HEK293 (cell line): Measurements from ENCODE around the gene UQCC2.

Source experiments
- CTCF ChIA-PET: fragments of 350-600 bp; formaldehyde crosslinking; extraction: SDS; loops from one replicate; lab custom pipeline; 2021; ENCODE audit warnings: antibody characterized with exemption; lab: Yijun Ruan, JAX
- POLR2A ChIA-PET: fragments of 300-600 bp; formaldehyde crosslinking; extraction: SDS; loops from one replicate; lab custom pipeline; 2020; ENCODE audit warnings: antibody characterized with exemption, inconsistent platforms; lab: Yijun Ruan, JAX
- H3K27ac ChIP-seq: fragments of 200-500 bp; sonication (Bioruptor generic); 2 replicates; pipeline ENCODE4 v1.5.1; 2014; ENCODE audit warnings: low read depth, low read length, control low read depth, inconsistent platforms; ENCODE audit errors: extremely low read depth
- H3K36me3 ChIP-seq, 2 experiments: fragments of 200-500 bp in 1 of 2; sonication (Bioruptor generic) in 1 of 2; 1 replicate in 1 of 2; 2 replicates in 1 of 2; pipeline ENCODE4 v1.5.1; 2014 to 2017; ENCODE audit warnings: inconsistent platforms in 2 of 2, low read length in 2 of 2; ENCODE audit not compliant: control insufficient read depth in 2 of 2, insufficient read depth in 1 of 2
- H3K4me1 ChIP-seq: fragments of 200-500 bp; sonication (Bioruptor generic); 2 replicates; pipeline ENCODE4 v1.5.1; 2014; ENCODE audit warnings: mild to moderate bottlenecking, low read length, inconsistent platforms; ENCODE audit not compliant: control insufficient read depth, insufficient read depth
- H3K4me3 ChIP-seq: 2 replicates; pipeline ENCODE4 v1.5.1; 2011; ENCODE audit warnings: low read depth, mild to moderate bottlenecking, control low read depth, low read length, moderate library complexity
- H3K9me3 ChIP-seq: fragments of 200-500 bp; sonication (Bioruptor generic); 2 replicates; pipeline ENCODE4 v1.5.1; 2014; ENCODE audit warnings: low read depth, low read length, inconsistent platforms; ENCODE audit not compliant: control insufficient read depth, insufficient read depth
- EGR2 ChIP-seq: fragments of 450-650 bp; formaldehyde crosslinking; IDR thresholded peaks from 2 replicates; pipeline ENCODE4 v1.5.1; 2016; ENCODE audit warnings: low read depth, missing biosample characterization, missing genetic modification characterization
- HOXA7 ChIP-seq: sonication (generic); formaldehyde crosslinking; IDR thresholded peaks from 2 replicates; pipeline ENCODE4 v1.8.1; 2022; ENCODE audit warnings: missing genetic modification reagents, borderline replicate concordance
- KLF16 ChIP-seq: fragments of 450-650 bp; formaldehyde crosslinking; IDR thresholded peaks from 2 replicates; pipeline ENCODE4 v1.5.1; 2017; ENCODE audit warnings: missing biosample characterization, missing genetic modification characterization
- SALL2 ChIP-seq: fragments of 450-650 bp; formaldehyde crosslinking; IDR thresholded peaks from 2 replicates; pipeline ENCODE4 v1.5.0; 2017; ENCODE audit warnings: missing biosample characterization, mild to moderate bottlenecking, missing genetic modification characterization, borderline replicate concordance
- ZBTB1 ChIP-seq: fragments of 450-650 bp; formaldehyde crosslinking; IDR thresholded peaks from 2 replicates; pipeline ENCODE4 v1.5.1; 2016; ENCODE audit warnings: missing biosample characterization, missing genetic modification characterization
- ZBTB7A ChIP-seq: fragments of 450-650 bp; formaldehyde crosslinking; IDR thresholded peaks from 2 replicates; pipeline ENCODE4 v1.5.1; 2016; ENCODE audit warnings: low read depth, missing biosample characterization, missing genetic modification characterization
- ZNF221 ChIP-seq: fragments of 450-650 bp; formaldehyde crosslinking; IDR thresholded peaks from 2 replicates; pipeline ENCODE4 v1.5.1; 2017; ENCODE audit warnings: missing biosample characterization, missing genetic modification characterization, borderline replicate concordance
- ZNF248 ChIP-seq: fragments of 450-650 bp; formaldehyde crosslinking; IDR thresholded peaks from 2 replicates; pipeline ENCODE4 v1.5.1; 2017; ENCODE audit warnings: missing biosample characterization, missing genetic modification characterization
- ZNF311 ChIP-seq: fragments of 450-650 bp; formaldehyde crosslinking; IDR thresholded peaks from 2 replicates; pipeline ENCODE4 v1.5.1; 2017; ENCODE audit warnings: missing biosample characterization, missing genetic modification characterization, borderline replicate concordance
- ZNF350 ChIP-seq: fragments of 450-650 bp; formaldehyde crosslinking; IDR thresholded peaks from 2 replicates; pipeline ENCODE4 v1.5.0; 2017; ENCODE audit warnings: missing biosample characterization, mild to moderate bottlenecking, missing genetic modification characterization
- ZNF558 ChIP-seq: fragments of 450-650 bp; formaldehyde crosslinking; IDR thresholded peaks from 2 replicates; pipeline ENCODE4 v1.5.1; 2016; ENCODE audit warnings: missing biosample characterization, missing genetic modification characterization
- ZNF560 ChIP-seq: fragments of 450-650 bp; formaldehyde crosslinking; IDR thresholded peaks from 2 replicates; pipeline ENCODE4 v1.5.1; 2017; ENCODE audit warnings: missing biosample characterization, missing genetic modification characterization, borderline replicate concordance
- ZNF600 ChIP-seq: fragments of 450-650 bp; formaldehyde crosslinking; IDR thresholded peaks from 2 replicates; pipeline ENCODE4 v1.5.1; 2016; ENCODE audit warnings: missing biosample characterization, missing genetic modification characterization
- ZNF843 ChIP-seq: fragments of 450-650 bp; formaldehyde crosslinking; IDR thresholded peaks from 2 replicates; pipeline ENCODE4 v1.5.1; 2016; ENCODE audit warnings: missing biosample characterization, missing genetic modification characterization
- ZSCAN30 ChIP-seq: fragments of 450-650 bp; IDR thresholded peaks from 2 replicates; pipeline ENCODE4 v1.5.1; 2018; ENCODE audit warnings: missing biosample characterization, mild to moderate bottlenecking, missing genetic modification characterization, moderate library complexity
- TF ChIP-seq, protein P1 (sequence below): fragments of 450-650 bp; formaldehyde crosslinking; IDR thresholded peaks from 2 replicates; pipeline ENCODE4 v1.5.1; 2016; ENCODE audit warnings: missing biosample characterization, missing genetic modification characterization
- TF ChIP-seq, protein P2 (sequence below): fragments of 450-650 bp; formaldehyde crosslinking; IDR thresholded peaks from 2 replicates; pipeline ENCODE4 v1.5.1; 2016; ENCODE audit warnings: missing biosample characterization, missing genetic modification characterization
- TF ChIP-seq, protein P3 (sequence below): fragments of 450-650 bp; formaldehyde crosslinking; IDR thresholded peaks from 2 replicates; pipeline ENCODE4 v1.5.1; 2016; ENCODE audit warnings: missing biosample characterization, missing genetic modification characterization
- TF ChIP-seq, protein P4 (sequence below): fragments of 450-650 bp; formaldehyde crosslinking; optimal IDR thresholded peaks from 2 replicates; pipeline ENCODE3; 2016; ENCODE audit warnings: missing biosample characterization, mild to moderate bottlenecking, missing genetic modification characterization

Gene UQCC2

DNA sequence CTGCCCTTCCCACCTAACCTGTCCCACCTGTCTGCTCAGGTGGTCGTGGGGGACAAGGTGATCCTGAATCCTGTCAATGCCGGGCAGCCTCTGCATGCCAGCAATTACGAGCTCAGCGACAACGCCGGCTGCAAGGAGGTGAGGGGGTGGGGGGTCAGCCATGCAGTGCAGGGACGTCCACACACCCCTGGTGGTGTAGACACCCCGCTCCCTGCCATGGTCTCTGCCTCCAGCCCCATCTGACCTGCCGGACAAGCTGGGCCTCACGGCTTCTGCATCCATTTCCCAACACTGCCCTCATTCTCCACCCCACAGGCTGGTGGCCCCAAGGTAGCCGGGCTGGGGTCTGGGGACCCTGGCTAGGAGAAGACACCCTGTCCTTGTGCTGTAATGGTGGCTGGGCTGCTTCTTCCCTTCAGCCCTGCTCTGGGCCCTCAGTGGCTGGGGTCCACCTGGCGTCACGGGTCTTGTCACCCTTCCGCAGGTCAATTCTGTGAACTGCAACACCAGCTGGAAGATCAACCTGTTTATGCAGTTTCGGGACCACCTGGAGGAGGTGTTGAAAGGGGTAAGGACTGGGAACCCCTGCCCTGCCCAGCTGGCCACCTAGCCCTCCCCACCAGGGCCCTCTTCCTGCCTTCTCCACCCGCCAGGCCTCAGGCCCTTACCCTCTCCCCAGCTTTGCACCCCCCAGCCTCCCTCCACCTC lies 52.4 kb downstream of the UQCC2 start:
- no peak for TF ChIP-seq ZNF311 (tag by site-specific recombination)
- TF ChIP-seq, protein P1, sequence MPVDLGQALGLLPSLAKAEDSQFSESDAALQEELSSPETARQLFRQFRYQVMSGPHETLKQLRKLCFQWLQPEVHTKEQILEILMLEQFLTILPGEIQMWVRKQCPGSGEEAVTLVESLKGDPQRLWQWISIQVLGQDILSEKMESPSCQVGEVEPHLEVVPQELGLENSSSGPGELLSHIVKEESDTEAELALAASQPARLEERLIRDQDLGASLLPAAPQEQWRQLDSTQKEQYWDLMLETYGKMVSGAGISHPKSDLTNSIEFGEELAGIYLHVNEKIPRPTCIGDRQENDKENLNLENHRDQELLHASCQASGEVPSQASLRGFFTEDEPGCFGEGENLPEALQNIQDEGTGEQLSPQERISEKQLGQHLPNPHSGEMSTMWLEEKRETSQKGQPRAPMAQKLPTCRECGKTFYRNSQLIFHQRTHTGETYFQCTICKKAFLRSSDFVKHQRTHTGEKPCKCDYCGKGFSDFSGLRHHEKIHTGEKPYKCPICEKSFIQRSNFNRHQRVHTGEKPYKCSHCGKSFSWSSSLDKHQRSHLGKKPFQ (tag by site-specific recombination) = no peak
- no peak for TF ChIP-seq SALL2
- TF ChIP-seq ZNF843 = no peak
- TF ChIP-seq ZNF560 (tag by site-specific recombination) = no peak
- no peak for TF ChIP-seq ZNF558 (tag by site-specific recombination)
- TF ChIP-seq, protein P2, sequence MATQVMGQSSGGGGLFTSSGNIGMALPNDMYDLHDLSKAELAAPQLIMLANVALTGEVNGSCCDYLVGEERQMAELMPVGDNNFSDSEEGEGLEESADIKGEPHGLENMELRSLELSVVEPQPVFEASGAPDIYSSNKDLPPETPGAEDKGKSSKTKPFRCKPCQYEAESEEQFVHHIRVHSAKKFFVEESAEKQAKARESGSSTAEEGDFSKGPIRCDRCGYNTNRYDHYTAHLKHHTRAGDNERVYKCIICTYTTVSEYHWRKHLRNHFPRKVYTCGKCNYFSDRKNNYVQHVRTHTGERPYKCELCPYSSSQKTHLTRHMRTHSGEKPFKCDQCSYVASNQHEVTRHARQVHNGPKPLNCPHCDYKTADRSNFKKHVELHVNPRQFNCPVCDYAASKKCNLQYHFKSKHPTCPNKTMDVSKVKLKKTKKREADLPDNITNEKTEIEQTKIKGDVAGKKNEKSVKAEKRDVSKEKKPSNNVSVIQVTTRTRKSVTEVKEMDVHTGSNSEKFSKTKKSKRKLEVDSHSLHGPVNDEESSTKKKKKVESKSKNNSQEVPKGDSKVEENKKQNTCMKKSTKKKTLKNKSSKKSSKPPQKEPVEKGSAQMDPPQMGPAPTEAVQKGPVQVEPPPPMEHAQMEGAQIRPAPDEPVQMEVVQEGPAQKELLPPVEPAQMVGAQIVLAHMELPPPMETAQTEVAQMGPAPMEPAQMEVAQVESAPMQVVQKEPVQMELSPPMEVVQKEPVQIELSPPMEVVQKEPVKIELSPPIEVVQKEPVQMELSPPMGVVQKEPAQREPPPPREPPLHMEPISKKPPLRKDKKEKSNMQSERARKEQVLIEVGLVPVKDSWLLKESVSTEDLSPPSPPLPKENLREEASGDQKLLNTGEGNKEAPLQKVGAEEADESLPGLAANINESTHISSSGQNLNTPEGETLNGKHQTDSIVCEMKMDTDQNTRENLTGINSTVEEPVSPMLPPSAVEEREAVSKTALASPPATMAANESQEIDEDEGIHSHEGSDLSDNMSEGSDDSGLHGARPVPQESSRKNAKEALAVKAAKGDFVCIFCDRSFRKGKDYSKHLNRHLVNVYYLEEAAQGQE (tag by site-specific recombination) = no peak
- TF ChIP-seq ZSCAN30 (tag by site-specific recombination) = no peak
- TF ChIP-seq ZBTB7A (tag by site-specific recombination) = no peak
- TF ChIP-seq, protein P3, sequence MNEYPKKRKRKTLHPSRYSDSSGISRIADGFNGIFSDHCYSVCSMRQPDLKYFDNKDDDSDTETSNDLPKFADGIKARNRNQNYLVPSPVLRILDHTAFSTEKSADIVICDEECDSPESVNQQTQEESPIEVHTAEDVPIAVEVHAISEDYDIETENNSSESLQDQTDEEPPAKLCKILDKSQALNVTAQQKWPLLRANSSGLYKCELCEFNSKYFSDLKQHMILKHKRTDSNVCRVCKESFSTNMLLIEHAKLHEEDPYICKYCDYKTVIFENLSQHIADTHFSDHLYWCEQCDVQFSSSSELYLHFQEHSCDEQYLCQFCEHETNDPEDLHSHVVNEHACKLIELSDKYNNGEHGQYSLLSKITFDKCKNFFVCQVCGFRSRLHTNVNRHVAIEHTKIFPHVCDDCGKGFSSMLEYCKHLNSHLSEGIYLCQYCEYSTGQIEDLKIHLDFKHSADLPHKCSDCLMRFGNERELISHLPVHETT = no peak
- H3K4me3 ChIP-seq = no peak overlapping the region
- H3K9me3 ChIP-seq = no peaks in the 10 kb centered on the region
- ChIA-PET POLR2A (no interaction called here), CTCF (interaction anchor here (1.1 kb wide), 1 partner anchor 42 kb away, joined by 3 read pairs; no protein-coding TSS in a partner anchor)
- H3K4me1 ChIP-seq = no peaks in the 10 kb centered on the region
- H3K36me3 ChIP-seq = no peaks in the 10 kb centered on the region
- no peak overlapping the region for H3K27ac ChIP-seq

DNA sequence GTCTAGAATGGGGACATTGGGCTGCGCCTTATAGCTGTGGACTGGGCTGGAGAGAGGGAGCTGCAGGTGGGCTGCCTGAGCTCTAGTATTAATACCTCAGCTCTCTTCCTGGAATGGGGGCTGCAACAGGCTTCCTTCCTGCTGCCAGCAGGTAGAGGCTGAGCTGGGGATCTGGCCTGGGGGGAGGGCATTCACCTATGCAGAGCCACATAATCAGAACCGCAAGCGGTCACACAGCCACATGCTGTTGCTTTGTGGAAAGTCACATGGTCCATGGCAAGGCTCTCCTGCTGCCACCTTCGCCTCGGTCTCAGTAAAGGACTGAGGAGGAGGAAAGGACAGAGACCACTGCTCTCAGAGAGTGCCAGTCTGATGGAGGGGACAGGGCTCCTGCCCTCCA lies 54.7 kb downstream of the UQCC2 start:
- Histone ChIP-seq H3K27ac (no peak overlapping the region), H3K36me3 (no peaks in the 10 kb centered on the region; a peak in 1 of 3 replicates), H3K4me3 (no peak overlapping the region), H3K4me1 (no peaks in the 10 kb centered on the region), H3K9me3 (no peaks in the 10 kb centered on the region)
- ChIA-PET CTCF (interaction anchor here (1.5 kb wide), 1 partner anchor 105 kb away, joined by 3 read pairs; no protein-coding TSS in a partner anchor), POLR2A (interaction anchor here (0.6 kb wide), 1 partner anchor 21 kb away, joined by 4 read pairs; no protein-coding TSS in a partner anchor)
- no peak for TF ChIP-seq EGR2 (tag by site-specific recombination)
- no peak for TF ChIP-seq ZNF560 (tag by site-specific recombination)
- no peak for TF ChIP-seq ZNF221 (tag by site-specific recombination)
- TF ChIP-seq HOXA7 = no peak
- TF ChIP-seq, protein P4, sequence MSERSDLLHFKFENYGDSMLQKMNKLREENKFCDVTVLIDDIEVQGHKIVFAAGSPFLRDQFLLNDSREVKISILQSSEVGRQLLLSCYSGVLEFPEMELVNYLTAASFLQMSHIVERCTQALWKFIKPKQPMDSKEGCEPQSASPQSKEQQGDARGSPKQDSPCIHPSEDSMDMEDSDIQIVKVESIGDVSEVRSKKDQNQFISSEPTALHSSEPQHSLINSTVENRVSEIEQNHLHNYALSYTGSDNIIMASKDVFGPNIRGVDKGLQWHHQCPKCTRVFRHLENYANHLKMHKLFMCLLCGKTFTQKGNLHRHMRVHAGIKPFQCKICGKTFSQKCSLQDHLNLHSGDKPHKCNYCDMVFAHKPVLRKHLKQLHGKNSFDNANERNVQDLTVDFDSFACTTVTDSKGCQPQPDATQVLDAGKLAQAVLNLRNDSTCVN (tag by site-specific recombination) = no peak
- no peak for TF ChIP-seq ZNF248
- no peak for TF ChIP-seq ZNF350 (tag by site-specific recombination)
- TF ChIP-seq ZNF600 (tag by site-specific recombination) = no peak
- no peak for TF ChIP-seq ZBTB1 (tag by site-specific recombination)
- no peak for TF ChIP-seq KLF16
